ENCODE data around the gene NES. TPM values are rescaled to one million over a fixed set of nuclear protein-coding genes. Genes with fewer than 3 reads are reported as not detected.

Gene NES
- total RNA-seq, 1 donor from 2014 or later = 265 TPM

DNA sequence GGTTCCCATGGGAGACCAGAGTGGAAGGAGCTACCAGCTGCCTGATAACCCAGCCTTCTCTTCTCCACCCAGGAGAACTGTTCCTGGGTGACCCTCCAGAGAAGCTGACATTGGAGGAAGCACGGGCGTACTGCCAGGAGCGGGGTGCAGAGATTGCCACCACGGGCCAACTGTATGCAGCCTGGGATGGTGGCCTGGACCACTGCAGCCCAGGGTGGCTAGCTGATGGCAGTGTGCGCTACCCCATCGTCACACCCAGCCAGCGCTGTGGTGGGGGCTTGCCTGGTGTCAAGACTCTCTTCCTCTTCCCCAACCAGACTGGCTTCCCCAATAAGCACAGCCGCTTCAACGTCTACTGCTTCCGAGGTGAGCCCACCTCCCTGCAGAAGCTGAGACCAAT lies 28.7 kb downstream of the NES start:
- TF ChIP-seq, protein P1, sequence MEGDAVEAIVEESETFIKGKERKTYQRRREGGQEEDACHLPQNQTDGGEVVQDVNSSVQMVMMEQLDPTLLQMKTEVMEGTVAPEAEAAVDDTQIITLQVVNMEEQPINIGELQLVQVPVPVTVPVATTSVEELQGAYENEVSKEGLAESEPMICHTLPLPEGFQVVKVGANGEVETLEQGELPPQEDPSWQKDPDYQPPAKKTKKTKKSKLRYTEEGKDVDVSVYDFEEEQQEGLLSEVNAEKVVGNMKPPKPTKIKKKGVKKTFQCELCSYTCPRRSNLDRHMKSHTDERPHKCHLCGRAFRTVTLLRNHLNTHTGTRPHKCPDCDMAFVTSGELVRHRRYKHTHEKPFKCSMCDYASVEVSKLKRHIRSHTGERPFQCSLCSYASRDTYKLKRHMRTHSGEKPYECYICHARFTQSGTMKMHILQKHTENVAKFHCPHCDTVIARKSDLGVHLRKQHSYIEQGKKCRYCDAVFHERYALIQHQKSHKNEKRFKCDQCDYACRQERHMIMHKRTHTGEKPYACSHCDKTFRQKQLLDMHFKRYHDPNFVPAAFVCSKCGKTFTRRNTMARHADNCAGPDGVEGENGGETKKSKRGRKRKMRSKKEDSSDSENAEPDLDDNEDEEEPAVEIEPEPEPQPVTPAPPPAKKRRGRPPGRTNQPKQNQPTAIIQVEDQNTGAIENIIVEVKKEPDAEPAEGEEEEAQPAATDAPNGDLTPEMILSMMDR (conservative IDR thresholded peaks at IDR 0.05) = no peak
- no peak for DNase-seq (ENCODE audit: low read depth, low spot score)
- no peak overlapping the region for H3K4me3 Mint-ChIP-seq
- no peaks in the 10 kb centered on the region for H3K9me3 Mint-ChIP-seq
- no peak overlapping the region for H3K27ac Mint-ChIP-seq (ENCODE audit: unreplicated experiment)
- peaks cover 69% of the 10 kb centered on the region for H3K27me3 Mint-ChIP-seq (ENCODE audit: low read depth)
- H3K36me3 Mint-ChIP-seq (ENCODE audit: low read depth) = no peaks in the 10 kb centered on the region
- peaks cover 7% of the 10 kb centered on the region for H3K4me1 Mint-ChIP-seq

DNA sequence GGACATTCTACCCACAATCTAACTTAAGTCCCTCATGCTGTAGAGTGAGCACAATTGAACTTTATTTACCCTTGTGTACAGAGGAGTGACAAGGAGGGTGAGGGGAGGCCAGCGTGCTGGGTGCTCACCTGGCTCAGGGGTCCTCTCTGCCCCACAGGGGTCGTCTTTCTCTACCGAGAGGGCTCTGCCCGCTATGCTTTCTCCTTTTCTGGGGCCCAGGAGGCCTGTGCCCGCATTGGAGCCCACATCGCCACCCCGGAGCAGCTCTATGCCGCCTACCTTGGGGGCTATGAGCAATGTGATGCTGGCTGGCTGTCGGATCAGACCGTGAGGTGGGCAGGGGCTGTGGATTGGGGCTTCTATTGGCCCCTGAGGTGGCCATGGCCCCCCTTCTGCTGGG lies 29.9 kb downstream of the NES start:
- H3K36me3 Mint-ChIP-seq (ENCODE audit: low read depth) = no peaks in the 10 kb centered on the region
- TF ChIP-seq, protein P1 (conservative IDR thresholded peaks at IDR 0.05) = no peak
- no peak overlapping the region for H3K4me3 Mint-ChIP-seq
- H3K27me3 Mint-ChIP-seq (ENCODE audit: low read depth) = peaks cover 72% of the 10 kb centered on the region
- peaks cover 13% of the 10 kb centered on the region for H3K4me1 Mint-ChIP-seq
- H3K9me3 Mint-ChIP-seq = no peaks in the 10 kb centered on the region
- H3K27ac Mint-ChIP-seq (ENCODE audit: unreplicated experiment) = no peak overlapping the region
- no peak for DNase-seq (ENCODE audit: low read depth, low spot score)

DNA sequence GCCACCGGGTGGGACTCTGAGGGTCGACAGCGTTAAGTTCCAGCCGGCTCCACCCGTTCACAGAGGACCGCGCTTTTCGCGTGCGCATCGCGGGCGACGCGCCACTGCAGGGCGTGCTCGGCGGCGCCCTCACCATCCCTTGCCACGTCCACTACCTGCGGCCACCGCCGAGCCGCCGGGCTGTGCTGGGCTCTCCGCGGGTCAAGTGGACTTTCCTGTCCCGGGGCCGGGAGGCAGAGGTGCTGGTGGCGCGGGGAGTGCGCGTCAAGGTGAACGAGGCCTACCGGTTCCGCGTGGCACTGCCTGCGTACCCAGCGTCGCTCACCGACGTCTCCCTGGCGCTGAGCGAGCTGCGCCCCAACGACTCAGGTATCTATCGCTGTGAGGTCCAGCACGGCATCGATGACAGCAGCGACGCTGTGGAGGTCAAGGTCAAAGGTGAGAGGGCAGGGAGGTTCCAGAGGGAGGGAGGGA lies 30.4 kb downstream of the NES start:
- Mint-ChIP-seq H3K27me3 (ENCODE audit: low read depth) (peaks cover 68% of the 10 kb centered on the region), H3K4me1 (peaks cover 15% of the 10 kb centered on the region), H3K4me3 (no peak overlapping the region), H3K27ac (ENCODE audit: unreplicated experiment) (no peak overlapping the region), H3K36me3 (ENCODE audit: low read depth) (no peaks in the 10 kb centered on the region), H3K9me3 (no peaks in the 10 kb centered on the region)
- no peak for DNase-seq (ENCODE audit: low read depth, low spot score)
- TF ChIP-seq, protein P1 (conservative IDR thresholded peaks at IDR 0.05) = no peak

DNA sequence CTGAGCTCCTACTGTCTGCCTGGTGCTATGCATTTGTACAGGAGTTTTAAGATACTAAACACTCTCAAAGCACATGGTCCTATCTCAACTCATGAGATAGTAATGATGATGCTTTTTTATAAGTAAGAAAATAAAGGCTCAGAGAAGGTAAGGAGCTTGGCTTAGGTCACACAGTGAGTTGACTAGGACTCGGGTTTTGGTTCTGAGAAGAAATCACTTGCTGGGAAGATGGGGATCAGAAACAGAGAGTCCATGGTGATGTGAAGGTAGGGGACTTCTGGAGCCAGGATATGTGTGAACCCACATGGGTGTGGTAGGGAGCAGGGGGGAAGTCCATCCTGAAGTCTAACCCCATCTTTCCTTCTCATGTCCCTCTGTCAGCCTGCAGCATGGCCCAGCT lies 31.5 kb downstream of the NES start:
- no peaks in the 10 kb centered on the region for H3K36me3 Mint-ChIP-seq (ENCODE audit: low read depth)
- H3K27me3 Mint-ChIP-seq (ENCODE audit: low read depth) = peaks cover 70% of the 10 kb centered on the region
- TF ChIP-seq, protein P1 (conservative IDR thresholded peaks at IDR 0.05) = no peak
- DNase-seq (ENCODE audit: low read depth, low spot score) = no peak
- H3K9me3 Mint-ChIP-seq = no peaks in the 10 kb centered on the region
- no peak overlapping the region for H3K27ac Mint-ChIP-seq (ENCODE audit: unreplicated experiment)
- H3K4me3 Mint-ChIP-seq = peak overlapping the region; percentile 39
- peaks cover 26% of the 10 kb centered on the region for H3K4me1 Mint-ChIP-seq

DNA sequence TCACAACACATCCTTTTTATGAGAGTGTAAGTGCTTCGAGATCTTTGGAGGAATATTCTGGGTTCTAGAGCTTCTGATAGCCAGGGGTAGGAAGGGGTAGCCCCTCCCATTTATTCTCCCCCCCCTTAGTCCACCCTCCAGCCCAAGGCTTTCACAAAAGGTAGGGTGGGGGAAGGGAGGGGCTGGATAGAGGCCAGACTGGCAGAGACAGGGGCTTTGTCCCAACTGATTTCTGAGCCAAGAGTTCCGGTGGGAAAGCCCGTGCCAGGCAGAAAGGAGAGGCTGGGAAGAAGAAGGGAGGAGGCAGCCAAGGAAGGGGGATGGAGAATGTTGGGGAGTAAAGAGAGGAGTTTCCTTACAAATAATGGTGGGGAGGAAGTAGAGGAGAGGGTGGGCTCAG lies 32.2 kb downstream of the NES start:
- Mint-ChIP-seq H3K36me3 (ENCODE audit: low read depth) (no peaks in the 10 kb centered on the region), H3K9me3 (no peaks in the 10 kb centered on the region), H3K27ac (ENCODE audit: unreplicated experiment) (no peak overlapping the region), H3K27me3 (ENCODE audit: low read depth) (peaks cover 69% of the 10 kb centered on the region), H3K4me1 (peaks cover 27% of the 10 kb centered on the region), H3K4me3 (no peak overlapping the region)
- no peak for DNase-seq (ENCODE audit: low read depth, low spot score)
- TF ChIP-seq, protein P1 (conservative IDR thresholded peaks at IDR 0.05) = no peak

DNA sequence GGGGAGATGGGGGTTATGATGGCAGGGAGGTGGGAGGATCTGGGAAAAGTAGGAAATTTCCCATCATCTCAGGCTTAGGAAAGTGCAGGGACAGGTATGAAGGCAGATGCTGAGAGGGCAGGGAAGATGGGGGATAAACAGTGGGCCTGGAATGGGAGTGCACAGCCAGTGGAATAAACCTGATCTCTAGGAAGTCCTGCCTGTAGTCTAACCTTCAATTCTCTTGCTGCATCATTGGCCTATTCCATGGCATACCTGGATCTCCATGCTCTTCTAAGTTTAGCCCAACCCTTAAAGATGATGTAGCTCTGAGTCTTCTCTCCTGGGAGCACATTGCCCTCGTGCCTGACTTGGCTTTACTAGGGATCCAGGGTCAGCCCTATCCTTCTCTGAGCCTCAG lies 32.6 kb downstream of the NES start:
- no peak for DNase-seq (ENCODE audit: low read depth, low spot score)
- no peaks in the 10 kb centered on the region for H3K9me3 Mint-ChIP-seq
- TF ChIP-seq, protein P1 (conservative IDR thresholded peaks at IDR 0.05) = no peak
- H3K27me3 Mint-ChIP-seq (ENCODE audit: low read depth) = peaks cover 71% of the 10 kb centered on the region
- peaks cover 30% of the 10 kb centered on the region for H3K4me1 Mint-ChIP-seq
- no peak overlapping the region for H3K4me3 Mint-ChIP-seq
- no peak overlapping the region for H3K27ac Mint-ChIP-seq (ENCODE audit: unreplicated experiment)
- H3K36me3 Mint-ChIP-seq (ENCODE audit: low read depth) = no peaks in the 10 kb centered on the region

All from neural crest cell (in vitro differentiated cells).